HS-5 (cell line): Measurements from ENCODE around the gene TRIL.

ENCODE experiments used
- DNase-seq: peaks from one replicate; pipeline ENCODE4 v3.0.0-alpha.2; 2012; ENCODE audit warnings: low read depth

Gene TRIL

GRCh38 chr7:28958235-28958979 is at the start of gene TRIL:
Gene TRIL, minus strand, starts transcription at chr7:28958330. Its CDS starts 284 bp downstream, at chr7:28958046.
- DNase-seq, result no peak

GRCh38 chr7:29007127-29007526 is 49.0 kb upstream of the TRIL start:
- DNase-seq, result no peak

- no peak for DNase-seq
These were observed 47.7 kb upstream of the TRIL start for GRCh38 chr7:29005829-29006228.

GRCh38 chr7:29005406-29005805 is 47.3 kb upstream of the TRIL start:
- no peak for DNase-seq

- no peak for DNase-seq
These were observed 45.6 kb upstream of the TRIL start for GRCh38 chr7:29003703-29004102.

GRCh38 chr7:29000717-29001076 is 42.6 kb upstream of the TRIL start:
- no peak for DNase-seq

- no peak for DNase-seq
These were observed 42.0 kb upstream of the TRIL start for GRCh38 chr7:28999895-29000716.

GRCh38 chr7:28999427-28999826 is 41.3 kb upstream of the TRIL start:
- no peak for DNase-seq

GRCh38 chr7:28998105-28998504 is 40.0 kb upstream of the TRIL start:
- DNase-seq, result no peak

- DNase-seq, result no peak
These were observed 38.7 kb upstream of the TRIL start for GRCh38 chr7:28996836-28997235.

- DNase-seq, result no peak
These were observed 35.2 kb upstream of the TRIL start for GRCh38 chr7:28993371-28993770.

GRCh38 chr7:28992798-28993197 is 34.7 kb upstream of the TRIL start:
- DNase-seq, result no peak

- DNase-seq, result no peak
These were observed 32.2 kb upstream of the TRIL start for GRCh38 chr7:28990200-28990960.

- DNase-seq, result no peak
These were observed 31.3 kb upstream of the TRIL start for GRCh38 chr7:28989211-28989980.

- DNase-seq, result peak; percentile 100
These were observed 30.7 kb upstream of the TRIL start for GRCh38 chr7:28988810-28989209.

- no peak for DNase-seq
These were observed 30.0 kb upstream of the TRIL start for GRCh38 chr7:28988091-28988490.

- no peak for DNase-seq
These were observed 28.6 kb upstream of the TRIL start for GRCh38 chr7:28986765-28987110.

GRCh38 chr7:28986028-28986764 is 28.1 kb upstream of the TRIL start:
- DNase-seq, result no peak

GRCh38 chr7:28984631-28985030 is 26.5 kb upstream of the TRIL start:
- peak; percentile 86 for DNase-seq

GRCh38 chr7:28984217-28984616 is 26.1 kb upstream of the TRIL start:
- DNase-seq, result no peak
